ENCODE data around the gene APBB2.
A peak's percentile ranks its signal among the peaks of the same experiment; 100 is the strongest.

Gene APBB2

GRCh38 chr4:41215155-41215554, 813 bp upstream of the APBB2 start:
- DNase-seq, result no peak

GRCh38 chr4:41214825-41215146, 444 bp upstream of the APBB2 start:
- no peak for DNase-seq

GRCh38 chr4:41213625-41214135, 662 bp downstream of the APBB2 start:
- peak; percentile 3 for DNase-seq

- peak; percentile 13 for DNase-seq
Measured at GRCh38 chr4:41212616-41213203, 1.6 kb downstream of the APBB2 start.

- DNase-seq, result no peak
Measured at GRCh38 chr4:41211951-41212615, 2.3 kb downstream of the APBB2 start.

- DNase-seq, result no peak
Measured at GRCh38 chr4:41209901-41210300, 4.4 kb downstream of the APBB2 start.

- DNase-seq, result no peak
Measured at GRCh38 chr4:41209187-41209586, 5.2 kb downstream of the APBB2 start.

GRCh38 chr4:41207291-41207831, 7.0 kb downstream of the APBB2 start:
- peak; percentile 18 for DNase-seq

GRCh38 chr4:41205854-41206460, 8.4 kb downstream of the APBB2 start:
- DNase-seq, result no peak

GRCh38 chr4:41205130-41205529, 9.2 kb downstream of the APBB2 start:
- DNase-seq, result peak; percentile 32

- DNase-seq, result no peak
Measured at GRCh38 chr4:41204400-41204978, 9.9 kb downstream of the APBB2 start.

GRCh38 chr4:41203841-41204240, 10.5 kb downstream of the APBB2 start:
- DNase-seq, result no peak

- DNase-seq, result peak; percentile 43
Measured at GRCh38 chr4:41202820-41203568, 11.3 kb downstream of the APBB2 start.

GRCh38 chr4:41202356-41202755, 12.0 kb downstream of the APBB2 start:
- DNase-seq, result no peak

GRCh38 chr4:41200486-41201017, 13.8 kb downstream of the APBB2 start:
- DNase-seq, result no peak

- DNase-seq, result peak; percentile 58
Measured at GRCh38 chr4:41199788-41200187, 14.6 kb downstream of the APBB2 start.

- no peak for DNase-seq
Measured at GRCh38 chr4:41197996-41198395, 16.3 kb downstream of the APBB2 start.

GRCh38 chr4:41197495-41197894, 16.8 kb downstream of the APBB2 start:
- no peak for DNase-seq

- no peak for DNase-seq
Measured at GRCh38 chr4:41196633-41197332, 17.6 kb downstream of the APBB2 start.

GRCh38 chr4:41192136-41192535, 22.2 kb downstream of the APBB2 start:
- DNase-seq, result no peak

- DNase-seq, result no peak
Measured at GRCh38 chr4:41189666-41190065, 24.7 kb downstream of the APBB2 start.

- DNase-seq, result no peak
Measured at GRCh38 chr4:41189076-41189475, 25.3 kb downstream of the APBB2 start.
